Choroid plexus epithelial cell (primary cell): ENCODE data around the gene RMDN3.

ENCODE experiments used
- DNase-seq: peaks from one replicate; pipeline ENCODE4 v3.0.0-alpha.2; 2010; ENCODE audit warnings: low read depth
- H3K4me3 ChIP-seq: 2 replicates; pipeline ENCODE4 v1.5.1; 2011; ENCODE audit warnings: low read depth, mild to moderate bottlenecking, control low read depth, low read length, moderate library complexity
- TF ChIP-seq, protein P1 (sequence below): conservative IDR thresholded peaks from 2 replicates; pipeline ENCODE4 v1.5.1; 2011; ENCODE audit warnings: low read depth, mild to moderate bottlenecking, control low read depth, inconsistent platforms, low read length, moderate library complexity

The RMDN3 gene, protein sequence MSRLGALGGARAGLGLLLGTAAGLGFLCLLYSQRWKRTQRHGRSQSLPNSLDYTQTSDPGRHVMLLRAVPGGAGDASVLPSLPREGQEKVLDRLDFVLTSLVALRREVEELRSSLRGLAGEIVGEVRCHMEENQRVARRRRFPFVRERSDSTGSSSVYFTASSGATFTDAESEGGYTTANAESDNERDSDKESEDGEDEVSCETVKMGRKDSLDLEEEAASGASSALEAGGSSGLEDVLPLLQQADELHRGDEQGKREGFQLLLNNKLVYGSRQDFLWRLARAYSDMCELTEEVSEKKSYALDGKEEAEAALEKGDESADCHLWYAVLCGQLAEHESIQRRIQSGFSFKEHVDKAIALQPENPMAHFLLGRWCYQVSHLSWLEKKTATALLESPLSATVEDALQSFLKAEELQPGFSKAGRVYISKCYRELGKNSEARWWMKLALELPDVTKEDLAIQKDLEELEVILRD

DNA sequence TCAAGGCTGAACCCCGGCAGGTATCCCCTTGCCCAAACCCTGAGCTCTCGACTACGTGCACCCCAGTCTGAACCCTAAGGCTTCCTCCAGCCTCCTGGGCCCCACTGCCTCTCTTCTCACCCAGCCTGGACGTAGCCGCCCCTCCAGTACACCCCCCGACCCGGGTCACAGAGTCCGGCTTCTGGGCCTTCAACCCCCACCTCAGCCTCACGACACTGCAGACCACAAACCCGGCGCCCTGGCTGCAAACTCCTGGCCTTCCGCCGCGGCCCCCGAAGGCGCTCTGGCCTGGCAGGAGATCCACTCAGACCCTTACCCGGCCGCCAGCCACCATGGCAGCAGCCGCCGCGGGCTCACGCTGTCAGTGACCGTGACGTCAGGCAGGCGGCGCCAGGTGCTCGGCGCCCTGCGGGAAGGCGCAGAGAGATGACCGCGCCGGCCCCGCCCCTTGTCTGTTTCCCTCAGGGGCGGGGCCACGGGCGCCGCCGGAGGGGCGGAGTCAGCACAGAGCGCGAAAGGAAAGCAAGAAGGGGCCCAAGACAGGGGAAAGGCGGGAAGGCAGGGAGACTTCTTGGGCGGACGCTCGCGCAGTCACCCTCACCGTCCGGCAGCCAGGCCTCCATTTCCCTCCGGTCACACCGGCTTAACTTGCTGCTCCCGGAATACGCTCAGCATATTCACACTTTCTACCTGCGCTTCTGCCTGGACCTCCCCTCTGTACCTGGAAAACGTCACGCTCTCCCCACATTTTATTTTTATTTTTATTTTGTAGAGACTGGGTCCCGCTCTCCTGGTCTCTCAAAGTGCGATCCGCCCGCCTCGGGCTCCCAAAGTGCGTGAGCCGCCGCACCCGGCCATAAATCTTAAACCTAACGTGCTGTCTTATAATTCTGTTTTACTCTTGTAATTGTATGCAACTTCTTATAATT lies at the start of gene RMDN3:
Gene RMDN3 (minus strand): TSS at position 372 of the 929 bp plus-strand sequence. CDS start 471 bp downstream, outside the sequence.
- DNase-seq = peak; percentile 90
- TF ChIP-seq, protein P1, sequence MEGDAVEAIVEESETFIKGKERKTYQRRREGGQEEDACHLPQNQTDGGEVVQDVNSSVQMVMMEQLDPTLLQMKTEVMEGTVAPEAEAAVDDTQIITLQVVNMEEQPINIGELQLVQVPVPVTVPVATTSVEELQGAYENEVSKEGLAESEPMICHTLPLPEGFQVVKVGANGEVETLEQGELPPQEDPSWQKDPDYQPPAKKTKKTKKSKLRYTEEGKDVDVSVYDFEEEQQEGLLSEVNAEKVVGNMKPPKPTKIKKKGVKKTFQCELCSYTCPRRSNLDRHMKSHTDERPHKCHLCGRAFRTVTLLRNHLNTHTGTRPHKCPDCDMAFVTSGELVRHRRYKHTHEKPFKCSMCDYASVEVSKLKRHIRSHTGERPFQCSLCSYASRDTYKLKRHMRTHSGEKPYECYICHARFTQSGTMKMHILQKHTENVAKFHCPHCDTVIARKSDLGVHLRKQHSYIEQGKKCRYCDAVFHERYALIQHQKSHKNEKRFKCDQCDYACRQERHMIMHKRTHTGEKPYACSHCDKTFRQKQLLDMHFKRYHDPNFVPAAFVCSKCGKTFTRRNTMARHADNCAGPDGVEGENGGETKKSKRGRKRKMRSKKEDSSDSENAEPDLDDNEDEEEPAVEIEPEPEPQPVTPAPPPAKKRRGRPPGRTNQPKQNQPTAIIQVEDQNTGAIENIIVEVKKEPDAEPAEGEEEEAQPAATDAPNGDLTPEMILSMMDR = no peak
- peak within 1 kb of the TSS; percentile 94 for H3K4me3 ChIP-seq

DNA sequence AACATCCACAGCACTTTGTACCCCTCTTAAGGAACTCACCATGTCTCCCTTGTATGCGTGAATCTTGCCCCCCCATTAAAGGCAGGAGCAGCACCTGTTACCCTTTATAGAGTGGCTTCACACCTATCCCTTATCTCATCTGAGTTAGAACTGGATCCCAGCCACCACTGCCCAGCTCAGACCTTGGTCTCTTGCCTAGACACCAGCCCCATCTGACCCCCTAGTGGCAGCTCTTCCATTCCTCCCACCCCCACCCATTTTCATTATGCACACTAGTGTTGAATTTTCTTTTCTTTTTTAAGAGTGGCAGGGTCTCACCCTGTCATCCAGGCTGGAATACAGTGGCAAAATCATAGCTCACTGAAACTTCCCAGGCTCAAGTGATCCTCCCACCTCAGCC lies 48.6 kb upstream of the RMDN3 start:
- H3K4me3 ChIP-seq = no peak overlapping the region

DNA sequence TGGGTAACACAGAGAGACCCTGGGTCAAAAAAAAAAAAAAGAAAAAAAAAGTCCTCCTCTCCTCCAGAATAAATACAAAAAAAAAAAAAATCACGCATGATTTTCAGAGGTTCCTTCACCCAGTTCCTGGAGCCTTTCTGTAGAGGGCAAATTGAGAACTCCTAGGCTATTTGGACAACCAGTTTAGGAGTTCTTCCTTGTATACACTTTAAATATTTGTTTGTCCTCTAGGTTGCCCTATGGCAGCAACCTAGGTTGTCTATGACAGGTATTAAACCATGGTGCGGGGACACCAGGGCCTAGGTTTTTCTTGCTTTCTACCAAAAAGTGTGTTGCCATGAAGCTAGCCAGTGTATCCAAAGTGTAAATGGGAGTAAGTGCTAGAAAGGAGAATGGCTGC lies 48.0 kb upstream of the RMDN3 start:
- TF ChIP-seq, protein P1 = no peak
- no peak for DNase-seq
- H3K4me3 ChIP-seq = no peak overlapping the region

More for the DNA sequence above, 48.6 kb upstream of the RMDN3 start:
- TF ChIP-seq, protein P1 = no peak
- no peak for DNase-seq

DNA sequence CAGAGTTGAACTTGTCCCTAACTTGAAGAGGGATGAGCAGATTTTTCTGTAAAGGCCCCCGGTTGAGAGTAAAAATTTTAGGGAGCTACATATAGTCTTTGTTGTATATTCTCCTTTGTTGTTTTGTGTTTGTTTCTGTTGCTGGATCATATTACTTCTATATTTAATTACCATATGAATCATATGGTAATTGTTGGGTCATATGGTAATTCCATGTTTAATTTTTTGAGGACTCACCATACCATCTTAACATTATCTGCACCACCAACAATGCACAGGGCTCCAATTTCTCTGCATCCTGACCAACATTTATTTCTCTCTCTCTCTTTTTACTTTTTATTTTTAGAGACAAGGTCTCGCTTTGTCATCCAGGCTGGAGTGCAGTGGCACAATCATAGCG lies 44.5 kb upstream of the RMDN3 start:
- TF ChIP-seq, protein P1 = no peak
- no peak for DNase-seq
- H3K4me3 ChIP-seq = no peak overlapping the region

DNA sequence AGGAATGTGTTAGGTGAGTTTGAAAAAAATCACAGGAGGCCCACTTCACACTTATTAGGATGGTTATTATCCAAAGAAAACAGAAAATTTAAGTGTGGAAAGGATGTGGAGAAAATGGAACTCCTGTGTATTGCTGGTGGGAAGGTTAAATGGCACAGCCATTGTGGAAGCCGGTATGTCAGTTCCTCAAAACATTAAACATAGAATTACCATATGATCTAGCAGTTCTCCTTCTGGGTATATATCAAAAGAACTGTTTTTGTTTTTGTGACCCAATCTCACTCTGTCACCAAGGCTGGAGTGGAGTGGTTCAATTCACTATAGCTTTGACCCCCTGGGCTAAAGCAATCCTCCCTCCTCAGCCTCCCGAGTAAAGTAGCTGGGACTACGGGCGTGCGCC lies 41.5 kb upstream of the RMDN3 start:
- no peak for DNase-seq
- H3K4me3 ChIP-seq = no peak overlapping the region
- TF ChIP-seq, protein P1 = no peak

DNA sequence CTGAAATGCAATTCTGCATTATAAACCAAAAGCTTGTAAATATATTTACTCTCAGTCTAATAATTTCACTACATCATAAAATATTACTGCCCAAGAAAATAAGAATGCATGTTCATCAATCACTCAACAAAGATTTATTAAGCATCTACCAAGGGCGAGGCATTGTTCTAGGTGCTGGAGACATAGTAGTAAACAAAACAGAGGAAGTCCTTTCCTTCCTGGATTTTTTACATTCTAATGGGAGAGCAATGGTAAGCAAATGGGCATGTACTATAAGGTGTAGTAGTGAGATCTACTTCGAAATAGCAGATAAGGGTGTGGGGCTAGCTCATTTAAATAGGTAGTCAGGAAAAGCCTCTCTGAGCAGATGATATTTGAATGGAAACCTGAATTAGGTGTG lies 41.0 kb upstream of the RMDN3 start:
- no peak for DNase-seq
- H3K4me3 ChIP-seq = no peak overlapping the region

More for the DNA sequence above, 41.0 kb upstream of the RMDN3 start:
- TF ChIP-seq, protein P1 = no peak
